ENCODE results near the gene THSD7A.

DNA sequence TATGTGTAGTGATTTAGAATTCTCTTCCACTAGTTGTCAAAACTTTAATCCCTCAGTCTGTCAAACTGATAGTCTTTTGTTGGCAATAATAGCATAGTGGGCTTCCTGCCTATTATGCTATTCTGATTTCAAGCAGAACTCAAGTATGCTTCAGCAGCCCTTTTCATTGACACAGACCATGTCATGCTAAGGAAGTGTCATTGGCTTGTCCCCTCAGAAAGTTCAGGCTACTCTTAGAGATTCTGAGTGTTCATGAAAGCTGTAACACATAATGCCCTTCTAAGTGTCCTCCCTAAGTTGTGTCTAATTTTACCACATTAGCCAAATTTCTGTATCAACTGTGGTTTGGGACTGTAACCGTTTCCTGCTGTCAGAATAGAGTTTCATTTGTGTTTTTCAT, 198.7 kb downstream of the THSD7A start:
- TF ChIP-seq, protein P1, sequence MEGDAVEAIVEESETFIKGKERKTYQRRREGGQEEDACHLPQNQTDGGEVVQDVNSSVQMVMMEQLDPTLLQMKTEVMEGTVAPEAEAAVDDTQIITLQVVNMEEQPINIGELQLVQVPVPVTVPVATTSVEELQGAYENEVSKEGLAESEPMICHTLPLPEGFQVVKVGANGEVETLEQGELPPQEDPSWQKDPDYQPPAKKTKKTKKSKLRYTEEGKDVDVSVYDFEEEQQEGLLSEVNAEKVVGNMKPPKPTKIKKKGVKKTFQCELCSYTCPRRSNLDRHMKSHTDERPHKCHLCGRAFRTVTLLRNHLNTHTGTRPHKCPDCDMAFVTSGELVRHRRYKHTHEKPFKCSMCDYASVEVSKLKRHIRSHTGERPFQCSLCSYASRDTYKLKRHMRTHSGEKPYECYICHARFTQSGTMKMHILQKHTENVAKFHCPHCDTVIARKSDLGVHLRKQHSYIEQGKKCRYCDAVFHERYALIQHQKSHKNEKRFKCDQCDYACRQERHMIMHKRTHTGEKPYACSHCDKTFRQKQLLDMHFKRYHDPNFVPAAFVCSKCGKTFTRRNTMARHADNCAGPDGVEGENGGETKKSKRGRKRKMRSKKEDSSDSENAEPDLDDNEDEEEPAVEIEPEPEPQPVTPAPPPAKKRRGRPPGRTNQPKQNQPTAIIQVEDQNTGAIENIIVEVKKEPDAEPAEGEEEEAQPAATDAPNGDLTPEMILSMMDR (conservative IDR thresholded peaks at IDR 0.05) = no peak
- TF ChIP-seq EZH2 (IDR thresholded peaks at IDR 0.05; ENCODE audit: low read depth) = no peak
